Measurements from ENCODE around the gene ARID3A.
"Not testable (repeated sequence)": the region's sequence is repeated elsewhere in the genome, so short reads cannot be mapped to it uniquely, and the experiment has no call there.

Gene ARID3A

DNA sequence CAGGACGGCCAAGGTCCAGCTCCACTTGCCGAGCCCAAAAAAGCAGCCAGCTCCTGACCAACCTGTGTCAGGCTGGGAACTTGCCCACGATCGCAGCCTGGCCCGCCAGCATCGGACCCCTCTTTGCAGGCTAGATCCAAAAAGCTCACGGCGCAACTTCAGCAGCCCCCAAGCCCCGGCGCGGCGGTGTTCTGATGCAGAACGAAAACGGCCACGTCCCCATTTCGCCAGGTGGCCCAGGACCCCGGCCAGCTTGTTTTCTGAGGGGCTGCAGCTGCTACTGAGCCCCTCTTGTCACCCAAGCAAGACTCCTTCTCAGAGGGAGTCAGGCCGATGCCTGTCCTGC, 93.8 kb downstream of the ARID3A start:
- H3K4me3 ChIP-seq (ENCODE audit: low read depth, low read length): peak overlapping the region; percentile 88
- no peak for TF ChIP-seq CTCF (IDR thresholded peaks at IDR 0.05; ENCODE audit: low read depth, low read length)

DNA sequence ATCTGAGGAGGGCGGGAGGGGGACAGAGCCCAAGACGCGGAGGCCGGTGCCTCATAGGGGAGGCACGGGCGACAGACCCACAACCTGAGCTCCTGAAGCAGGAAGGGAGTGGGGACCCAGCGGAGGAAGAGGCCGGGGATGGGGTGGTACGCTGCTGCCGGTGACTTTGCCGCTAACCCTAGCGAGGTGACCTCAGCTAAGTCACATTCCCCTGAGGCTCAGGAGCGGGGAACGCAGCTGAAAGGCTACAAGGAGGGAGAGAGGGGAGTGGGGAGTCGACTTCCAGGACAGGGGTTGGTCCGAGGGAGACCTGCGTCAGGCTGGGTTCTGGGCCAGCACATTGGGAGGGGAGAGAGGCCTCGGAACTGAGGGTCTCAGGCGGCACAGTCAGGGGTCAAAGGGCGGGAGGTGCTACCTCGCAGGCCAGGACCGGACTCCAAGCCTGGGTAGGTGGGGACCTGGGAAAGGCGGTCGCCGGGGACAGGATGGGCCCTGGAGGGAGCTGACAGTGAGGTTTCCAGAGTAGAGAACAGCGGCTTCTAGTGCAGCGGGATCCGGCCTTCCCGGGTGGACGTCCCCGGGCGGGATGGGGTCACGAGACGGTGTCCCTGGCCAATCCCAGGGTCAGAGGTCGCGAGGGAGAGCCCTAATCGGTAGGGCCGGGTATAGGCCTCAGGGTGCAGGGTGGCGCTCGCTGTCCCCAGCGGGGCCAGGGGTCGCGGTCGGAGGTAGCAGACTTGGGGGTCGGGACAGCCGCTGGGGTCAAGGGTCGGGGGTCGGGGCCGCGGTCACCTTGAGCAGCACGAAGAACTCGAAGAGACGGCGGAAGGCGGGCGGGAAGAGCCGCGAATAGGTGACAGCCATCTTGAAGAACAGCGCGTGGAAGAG, 94.4 kb downstream of the ARID3A start:
- H3K4me3 ChIP-seq (ENCODE audit: low read depth, low read length): peak overlapping the region; percentile 88
- TF ChIP-seq CTCF (IDR thresholded peaks at IDR 0.05; ENCODE audit: low read depth, low read length): no peak

DNA sequence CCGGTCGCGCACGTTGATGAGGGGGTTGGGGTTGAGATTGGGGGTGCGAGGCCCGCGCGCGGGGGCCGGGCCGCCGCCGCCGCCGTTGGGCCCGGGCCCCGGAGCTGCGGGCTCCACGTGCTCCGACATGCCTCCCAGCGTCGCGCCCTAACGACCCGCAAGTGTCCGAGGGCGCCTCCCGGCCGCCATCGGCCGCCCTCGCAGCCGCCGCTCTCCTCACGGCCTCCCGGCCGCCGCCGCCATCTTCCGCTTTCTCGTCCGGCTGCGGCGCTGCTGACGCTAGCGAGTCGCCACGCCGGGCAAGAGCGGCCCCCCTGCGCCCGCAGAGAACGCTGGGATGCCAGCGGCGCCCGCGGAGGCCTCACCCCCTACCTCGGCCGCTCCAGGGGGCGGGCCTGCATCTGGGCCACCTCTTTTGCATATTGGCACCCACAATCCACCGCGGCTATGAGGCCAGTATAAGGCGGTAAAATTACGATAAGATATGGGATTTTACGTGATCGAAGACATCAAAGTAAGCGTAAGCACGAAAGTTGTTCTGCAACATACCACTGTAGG, 95.1 kb downstream of the ARID3A start, which contains the start of gene TMEM259:
Gene TMEM259, minus strand, starts transcription at position 256 of the 558 bp plus-strand sequence. Its CDS starts 127 bp downstream, at position 129.
- peak within 1 kb of the TSS; percentile 88 for H3K4me3 ChIP-seq (ENCODE audit: low read depth, low read length)
- TF ChIP-seq CTCF (IDR thresholded peaks at IDR 0.05; ENCODE audit: low read depth, low read length): no peak

GRCh38 chr19:1023883-1024188, 98.0 kb downstream of the ARID3A start:
- not testable (repeated sequence) for H3K4me3 ChIP-seq (ENCODE audit: low read depth, low read length)

GRCh38 chr19:1025080-1025479, 99.2 kb downstream of the ARID3A start:
- H3K4me3 ChIP-seq (ENCODE audit: low read depth, low read length): not testable (repeated sequence)
